WERI-Rb-1 (cell line): ENCODE results near the gene NDUFS7.

Source experiments
- DNase-seq: peaks from one replicate; pipeline ENCODE4 v3.0.0-alpha.2; 2020
- H3K27ac ChIP-seq: fragments of 250-450 bp; sonication (Bioruptor Pico); 2 replicates; pipeline ENCODE4 v1.5.1; 2020; ENCODE audit warnings: mild to moderate bottlenecking, moderate library complexity
- H3K27me3 ChIP-seq: fragments of 250-450 bp; sonication (Bioruptor Pico); 2 replicates; pipeline ENCODE4 v1.5.1; 2021; ENCODE audit warnings: mild to moderate bottlenecking, low read depth, moderate library complexity; ENCODE audit not compliant: insufficient read depth, severe bottlenecking
- H3K36me3 ChIP-seq: fragments of 250-450 bp; sonication (Bioruptor Pico); 2 replicates; pipeline ENCODE4 v1.5.1; 2020; ENCODE audit warnings: mild to moderate bottlenecking, moderate library complexity
- H3K4me3 ChIP-seq: 2 replicates; pipeline ENCODE4 v1.5.1; 2011; ENCODE audit warnings: low read depth, mild to moderate bottlenecking, control low read depth, low read length
- H3K9me3 ChIP-seq: fragments of 250-450 bp; sonication (Bioruptor Pico); 2 replicates; pipeline ENCODE4 v1.5.1; 2021; ENCODE audit warnings: mild to moderate bottlenecking, moderate library complexity; ENCODE audit not compliant: severe bottlenecking
- TF ChIP-seq, protein P1 (sequence below): IDR thresholded peaks from 2 replicates; pipeline ENCODE4 v1.5.1; 2011; ENCODE audit warnings: low read depth, mild to moderate bottlenecking, control low read depth, inconsistent platforms, low read length

Gene NDUFS7

DNA sequence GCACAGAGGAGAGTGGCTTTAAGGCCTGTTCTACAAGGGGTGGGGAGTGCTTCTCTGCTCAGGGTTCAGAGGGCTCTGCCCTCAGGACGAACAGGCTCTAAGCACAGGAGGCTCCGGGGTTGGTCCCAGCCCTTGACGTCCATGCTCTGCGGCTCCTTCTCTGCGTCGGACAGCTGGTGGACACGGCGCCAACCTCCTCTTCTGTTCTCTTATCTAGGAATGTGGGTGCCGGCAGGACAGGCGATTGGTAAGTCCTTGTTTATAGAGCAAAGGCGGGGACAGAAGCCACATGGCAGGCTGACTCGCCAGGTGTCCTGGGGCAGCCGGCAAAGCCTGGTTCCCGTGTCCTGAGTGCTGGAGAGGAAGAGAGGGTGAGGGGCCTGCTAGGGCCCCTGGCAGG, 46.0 kb downstream of the NDUFS7 start:
- DNase-seq, result no peak
- Histone ChIP-seq H3K4me3 (no peak overlapping the region), H3K36me3 (peaks cover 87% of the 10 kb centered on the region), H3K27ac (no peak overlapping the region), H3K9me3 (no peaks in the 10 kb centered on the region), H3K27me3 (no peaks in the 10 kb centered on the region)
- TF ChIP-seq, protein P1, sequence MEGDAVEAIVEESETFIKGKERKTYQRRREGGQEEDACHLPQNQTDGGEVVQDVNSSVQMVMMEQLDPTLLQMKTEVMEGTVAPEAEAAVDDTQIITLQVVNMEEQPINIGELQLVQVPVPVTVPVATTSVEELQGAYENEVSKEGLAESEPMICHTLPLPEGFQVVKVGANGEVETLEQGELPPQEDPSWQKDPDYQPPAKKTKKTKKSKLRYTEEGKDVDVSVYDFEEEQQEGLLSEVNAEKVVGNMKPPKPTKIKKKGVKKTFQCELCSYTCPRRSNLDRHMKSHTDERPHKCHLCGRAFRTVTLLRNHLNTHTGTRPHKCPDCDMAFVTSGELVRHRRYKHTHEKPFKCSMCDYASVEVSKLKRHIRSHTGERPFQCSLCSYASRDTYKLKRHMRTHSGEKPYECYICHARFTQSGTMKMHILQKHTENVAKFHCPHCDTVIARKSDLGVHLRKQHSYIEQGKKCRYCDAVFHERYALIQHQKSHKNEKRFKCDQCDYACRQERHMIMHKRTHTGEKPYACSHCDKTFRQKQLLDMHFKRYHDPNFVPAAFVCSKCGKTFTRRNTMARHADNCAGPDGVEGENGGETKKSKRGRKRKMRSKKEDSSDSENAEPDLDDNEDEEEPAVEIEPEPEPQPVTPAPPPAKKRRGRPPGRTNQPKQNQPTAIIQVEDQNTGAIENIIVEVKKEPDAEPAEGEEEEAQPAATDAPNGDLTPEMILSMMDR, result no peak

DNA sequence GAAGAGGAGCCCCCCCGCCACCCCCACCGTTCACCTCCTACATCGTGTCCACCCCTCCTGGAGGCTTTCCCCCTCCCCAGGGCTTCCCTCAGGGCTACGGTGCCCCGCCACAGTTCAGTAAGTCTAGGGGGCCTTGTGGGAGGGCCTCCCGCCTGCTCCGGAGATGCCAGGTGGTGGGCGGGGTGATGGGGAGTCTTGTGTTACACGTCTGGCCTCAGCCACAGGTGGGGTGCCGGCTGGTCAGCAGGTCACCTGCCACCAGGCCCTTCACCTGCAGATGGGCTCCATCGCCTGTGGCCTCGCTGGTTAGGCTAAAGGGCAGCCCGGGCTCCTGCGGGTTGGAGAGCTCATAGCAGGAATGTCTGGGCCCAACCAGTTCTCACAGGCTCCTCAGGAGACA, 46.5 kb downstream of the NDUFS7 start:
- Histone ChIP-seq H3K27me3 (no peaks in the 10 kb centered on the region), H3K27ac (no peak overlapping the region), H3K4me3 (no peak overlapping the region), H3K9me3 (no peaks in the 10 kb centered on the region), H3K36me3 (peaks cover 87% of the 10 kb centered on the region)
- TF ChIP-seq, protein P1, result no peak
- DNase-seq, result no peak

DNA sequence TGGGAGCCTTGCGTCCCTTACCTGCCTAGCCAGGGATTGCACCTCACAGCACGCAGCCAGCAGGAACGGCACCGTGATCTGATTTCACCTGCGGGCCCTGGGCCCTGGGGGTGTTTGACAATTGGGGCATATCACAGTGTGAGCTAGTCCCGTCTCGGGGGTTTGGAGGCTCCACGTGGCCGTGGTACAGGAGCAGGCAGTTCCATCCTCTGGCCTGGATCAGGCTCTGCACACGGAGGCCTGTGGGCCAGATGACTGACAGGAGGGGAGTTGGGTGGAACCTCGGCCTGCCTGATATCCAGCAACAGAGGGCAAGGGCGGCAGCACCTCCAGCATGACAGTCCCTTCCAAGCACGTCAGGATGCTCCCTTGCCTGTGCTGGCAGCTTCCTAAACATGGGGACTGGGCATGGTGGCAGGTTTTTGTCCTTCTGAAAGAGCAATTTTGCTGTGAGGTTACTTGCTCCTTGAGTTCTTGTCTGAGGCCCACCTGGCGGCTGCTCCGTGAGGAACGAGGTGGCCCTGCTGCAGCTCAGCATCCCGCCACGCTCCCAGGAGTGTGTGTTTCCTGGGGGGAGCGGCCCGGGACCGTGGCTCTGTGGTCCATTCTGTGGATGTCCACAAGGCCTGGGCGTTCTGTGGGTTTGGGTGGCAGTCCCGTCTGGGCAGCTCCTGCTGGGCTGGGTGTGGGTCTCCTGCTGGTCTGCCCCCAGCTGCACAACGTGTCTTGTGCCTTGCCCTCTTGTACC, 48.2 kb downstream of the NDUFS7 start:
- DNase-seq, result no peak
- Histone ChIP-seq H3K36me3 (peaks cover 81% of the 10 kb centered on the region), H3K27me3 (no peaks in the 10 kb centered on the region), H3K27ac (no peak overlapping the region), H3K9me3 (no peaks in the 10 kb centered on the region), H3K4me3 (no peak overlapping the region)
- TF ChIP-seq, protein P1, result no peak

DNA sequence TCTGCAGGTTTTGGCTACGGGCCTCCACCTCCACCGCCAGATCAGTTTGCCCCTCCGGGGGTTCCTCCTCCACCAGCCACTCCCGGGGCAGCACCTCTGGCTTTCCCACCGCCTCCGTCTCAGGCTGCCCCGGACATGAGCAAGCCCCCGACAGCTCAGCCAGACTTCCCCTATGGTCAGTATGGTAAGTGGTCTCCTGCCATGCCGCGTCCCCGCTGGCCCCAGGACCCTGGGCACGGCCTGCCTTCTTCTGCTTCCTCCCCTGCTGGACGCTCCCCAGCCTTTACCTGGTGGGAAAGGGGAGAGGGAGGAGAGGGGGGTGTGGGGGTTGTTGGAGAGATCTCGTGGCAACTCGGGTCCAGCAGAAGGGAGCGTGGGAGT, 48.8 kb downstream of the NDUFS7 start:
- Histone ChIP-seq H3K9me3 (no peaks in the 10 kb centered on the region), H3K36me3 (peaks cover 79% of the 10 kb centered on the region), H3K27me3 (no peaks in the 10 kb centered on the region), H3K27ac (no peak overlapping the region), H3K4me3 (no peak overlapping the region)
- DNase-seq, result no peak
- TF ChIP-seq, protein P1, result no peak

DNA sequence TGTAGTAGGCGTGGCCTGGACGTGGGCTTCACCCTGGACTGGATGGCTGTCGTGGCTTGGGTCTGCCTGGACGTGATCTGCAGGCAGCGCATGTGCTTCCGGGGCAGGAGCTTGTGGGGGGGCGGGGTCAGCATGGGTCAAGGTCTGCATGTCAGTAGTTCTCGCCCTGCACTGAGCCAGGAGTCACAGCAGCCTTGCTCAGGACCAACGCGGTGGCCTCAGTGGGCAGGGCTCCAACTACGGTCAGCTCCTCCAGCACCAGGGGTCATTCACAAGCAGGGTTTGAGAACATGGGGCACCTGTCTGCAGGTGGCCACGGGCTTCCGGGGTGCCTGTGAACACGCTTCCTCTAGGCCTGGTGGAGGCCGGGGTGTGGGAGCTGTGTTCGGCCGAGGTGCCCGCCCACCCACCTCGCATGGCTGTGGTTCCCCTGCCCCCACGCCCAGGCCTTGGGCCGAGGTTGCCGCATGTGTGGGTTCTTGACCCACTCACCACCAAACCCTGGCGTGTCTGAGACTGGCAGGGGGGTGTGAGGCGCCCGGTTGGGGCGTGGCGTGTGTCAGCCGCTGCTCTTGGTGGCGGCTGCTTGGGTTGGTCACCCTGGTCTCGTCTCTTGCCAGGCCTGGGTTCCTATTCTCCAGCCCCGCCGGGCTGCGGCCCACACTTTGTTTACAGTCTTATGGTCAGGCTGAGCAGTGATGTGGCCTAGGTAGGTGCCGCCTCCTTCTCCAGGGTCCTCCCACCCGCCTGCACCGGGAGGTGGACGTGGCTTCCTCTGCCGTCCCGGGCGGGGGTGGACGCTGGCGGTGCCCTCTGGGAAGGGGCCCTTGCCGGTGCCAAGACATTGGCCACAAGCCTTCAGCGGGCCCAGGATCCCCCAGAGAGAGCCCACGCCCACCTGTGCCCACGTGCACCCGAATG, 49.7 kb downstream of the NDUFS7 start:
- Histone ChIP-seq H3K9me3 (no peaks in the 10 kb centered on the region), H3K27ac (no peak overlapping the region), H3K36me3 (peaks cover 71% of the 10 kb centered on the region), H3K4me3 (no peak overlapping the region), H3K27me3 (no peaks in the 10 kb centered on the region)
- TF ChIP-seq, protein P1, result no peak
- DNase-seq, result no peak
